ENCODE results near the gene CNTNAP2.
"Not testable (repeated sequence)": the region's sequence is repeated elsewhere in the genome, so short reads cannot be mapped to it uniquely, and the experiment has no call there.

CNTNAP2 gene

GRCh38 chr7:146791344-146792285 is 675.0 kb downstream of the CNTNAP2 start:
- DNase-seq, result peak; percentile 1

- no peak for DNase-seq
These were observed 688.0 kb downstream of the CNTNAP2 start for GRCh38 chr7:146804620-146805019.

GRCh38 chr7:146805082-146805481 is 688.5 kb downstream of the CNTNAP2 start:
- DNase-seq, result peak; percentile 52

GRCh38 chr7:146826329-146826728 is 709.7 kb downstream of the CNTNAP2 start:
- DNase-seq, result no peak

GRCh38 chr7:146830686-146831085 is 714.1 kb downstream of the CNTNAP2 start:
- no peak for DNase-seq

GRCh38 chr7:146831875-146832274 is 715.3 kb downstream of the CNTNAP2 start:
- no peak for DNase-seq

- DNase-seq, result no peak
These were observed 727.8 kb downstream of the CNTNAP2 start for GRCh38 chr7:146844405-146844804.

- DNase-seq, result no peak
These were observed 742.1 kb downstream of the CNTNAP2 start for GRCh38 chr7:146858690-146859089.

GRCh38 chr7:146861701-146862100 is 745.1 kb downstream of the CNTNAP2 start:
- DNase-seq, result no peak

GRCh38 chr7:146862415-146862814 is 745.8 kb downstream of the CNTNAP2 start:
- DNase-seq, result no peak

GRCh38 chr7:146864644-146865043 is 748.0 kb downstream of the CNTNAP2 start:
- DNase-seq, result no peak

GRCh38 chr7:146865696-146866095 is 749.1 kb downstream of the CNTNAP2 start:
- DNase-seq, result no peak

GRCh38 chr7:146874722-146875121 is 758.1 kb downstream of the CNTNAP2 start:
- DNase-seq, result no peak

GRCh38 chr7:146875237-146875785 is 758.7 kb downstream of the CNTNAP2 start:
- DNase-seq, result no peak

- no peak for DNase-seq
These were observed 759.4 kb downstream of the CNTNAP2 start for GRCh38 chr7:146875981-146876380.

- DNase-seq, result no peak
These were observed 759.8 kb downstream of the CNTNAP2 start for GRCh38 chr7:146876411-146876810.

- DNase-seq, result no peak
These were observed 762.3 kb downstream of the CNTNAP2 start for GRCh38 chr7:146878901-146879300.

- no peak for DNase-seq
These were observed 768.6 kb downstream of the CNTNAP2 start for GRCh38 chr7:146885231-146885630.

GRCh38 chr7:146889806-146890555 is 773.4 kb downstream of the CNTNAP2 start:
- no peak for DNase-seq

GRCh38 chr7:146892151-146892550 is 775.5 kb downstream of the CNTNAP2 start:
- DNase-seq, result peak; percentile 14

- DNase-seq, result no peak
These were observed 778.3 kb downstream of the CNTNAP2 start for GRCh38 chr7:146894927-146895326.

- no peak for DNase-seq
These were observed 785.7 kb downstream of the CNTNAP2 start for GRCh38 chr7:146902266-146902665.

GRCh38 chr7:146902728-146903127 is 786.1 kb downstream of the CNTNAP2 start:
- DNase-seq, result no peak

- not testable (repeated sequence) for DNase-seq
These were observed 789.1 kb downstream of the CNTNAP2 start for GRCh38 chr7:146905746-146906145.

Data from fibroblast of upper back skin (primary cell).